BE2C (cell line): ENCODE measurements around the gene SPDL1.

ENCODE experiments used
- DNase-seq: peaks from one replicate; pipeline ENCODE4 v3.0.0-alpha.2; 2020
- H3K27me3 ChIP-seq: fragments of 250-450 bp; sonication (Bioruptor Pico); 2 replicates; pipeline ENCODE4 v1.5.1; 2020; ENCODE audit warnings: mild to moderate bottlenecking
- H3K36me3 ChIP-seq: fragments of 250-450 bp; sonication (Bioruptor Pico); 2 replicates; pipeline ENCODE4 v1.5.1; 2020; ENCODE audit warnings: mild to moderate bottlenecking
- H3K4me1 ChIP-seq: fragments of 250-450 bp; sonication (Bioruptor Pico); 2 replicates; pipeline ENCODE4 v1.5.1; 2020
- H3K4me3 ChIP-seq: 2 replicates; pipeline ENCODE4 v1.5.1; 2011; ENCODE audit warnings: low read depth, low read length
- H3K9me3 ChIP-seq: fragments of 250-450 bp; sonication (Bioruptor Pico); 2 replicates; pipeline ENCODE4 v1.5.1; 2020
- CTCF ChIP-seq: IDR thresholded peaks from 2 replicates; pipeline ENCODE4 v1.5.1; 2012; ENCODE audit warnings: mild to moderate bottlenecking, low read depth, low read length

Gene SPDL1

GRCh38 chr5:169626779-169627178 lies 43.2 kb downstream of the SPDL1 start:
- H3K9me3 ChIP-seq: no peaks in the 10 kb centered on the region
- H3K4me3 ChIP-seq: no peak overlapping the region
- TF ChIP-seq CTCF: no peak
- H3K36me3 ChIP-seq: no peaks in the 10 kb centered on the region
- DNase-seq: no peak
- H3K4me1 ChIP-seq: no peaks in the 10 kb centered on the region
- no peaks in the 10 kb centered on the region for H3K27me3 ChIP-seq

DNA sequence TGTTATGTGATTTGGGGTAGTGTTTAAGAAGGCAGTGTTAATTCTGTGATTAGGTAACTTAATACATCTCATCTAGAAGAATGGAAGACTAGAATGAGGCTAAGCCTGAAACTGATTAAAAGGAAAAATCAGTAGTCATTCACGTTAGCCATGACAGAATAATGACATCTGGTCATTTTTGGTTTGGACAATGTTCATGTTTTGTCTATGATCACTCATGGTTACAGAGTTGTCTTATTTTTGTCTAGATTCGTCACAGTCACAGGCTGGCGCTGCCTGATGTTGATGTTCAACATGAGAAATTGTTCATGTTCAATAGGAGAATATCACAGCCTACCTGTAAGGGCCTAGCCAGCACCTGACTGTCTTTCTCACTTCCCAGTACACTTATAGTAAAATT lies 44.0 kb downstream of the SPDL1 start:
- Histone ChIP-seq H3K36me3 (no peaks in the 10 kb centered on the region), H3K4me3 (no peak overlapping the region), H3K9me3 (no peaks in the 10 kb centered on the region), H3K4me1 (no peaks in the 10 kb centered on the region), H3K27me3 (no peaks in the 10 kb centered on the region)
- DNase-seq: no peak
- TF ChIP-seq CTCF: no peak

GRCh38 chr5:169628892-169629291 lies 45.3 kb downstream of the SPDL1 start:
- no peaks in the 10 kb centered on the region for H3K36me3 ChIP-seq
- DNase-seq: no peak
- H3K9me3 ChIP-seq: no peaks in the 10 kb centered on the region
- no peaks in the 10 kb centered on the region for H3K4me1 ChIP-seq
- no peaks in the 10 kb centered on the region for H3K27me3 ChIP-seq
- H3K4me3 ChIP-seq: no peak overlapping the region
- TF ChIP-seq CTCF: no peak

GRCh38 chr5:169629847-169630548 lies 46.4 kb downstream of the SPDL1 start:
- Histone ChIP-seq H3K4me3 (no peak overlapping the region), H3K9me3 (no peaks in the 10 kb centered on the region), H3K36me3 (no peaks in the 10 kb centered on the region), H3K4me1 (no peaks in the 10 kb centered on the region), H3K27me3 (no peaks in the 10 kb centered on the region)
- no peak for DNase-seq
- no peak for TF ChIP-seq CTCF

- no peak for DNase-seq
- Histone ChIP-seq H3K9me3 (no peaks in the 10 kb centered on the region), H3K27me3 (no peaks in the 10 kb centered on the region), H3K4me3 (no peak overlapping the region), H3K4me1 (no peaks in the 10 kb centered on the region), H3K36me3 (no peaks in the 10 kb centered on the region)
- TF ChIP-seq CTCF: no peak
These were observed 47.8 kb downstream of the SPDL1 start for GRCh38 chr5:169631360-169631759.

DNA sequence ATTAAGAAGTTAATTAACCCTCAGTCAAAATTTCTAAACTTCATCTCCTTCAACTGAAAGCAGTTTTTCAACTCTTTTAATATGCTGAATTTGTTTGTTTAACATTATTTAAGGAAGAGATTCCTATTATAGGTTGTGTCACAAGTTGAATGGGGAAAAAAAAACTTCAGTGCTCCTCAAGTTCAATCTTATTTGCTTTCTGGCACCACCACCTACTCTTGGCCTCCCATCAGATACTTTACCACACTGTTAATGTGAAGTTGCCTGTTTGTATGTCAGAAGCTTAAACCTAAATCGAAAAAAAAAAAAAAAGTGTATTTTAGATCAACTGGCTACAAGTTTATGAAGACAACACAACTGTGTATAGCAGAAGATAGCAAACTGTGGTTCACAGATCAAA lies 49.4 kb downstream of the SPDL1 start:
- no peak for DNase-seq
- no peak for TF ChIP-seq CTCF
- Histone ChIP-seq H3K27me3 (no peaks in the 10 kb centered on the region), H3K4me3 (no peak overlapping the region), H3K9me3 (no peaks in the 10 kb centered on the region), H3K4me1 (no peaks in the 10 kb centered on the region), H3K36me3 (no peaks in the 10 kb centered on the region)
